Stimulated activated CD4-positive, alpha-beta T cell treated with anti-CD3 and anti-CD28 coated beads, Interleukin-2, amount 100 ng/mL, for 4 hours (primary cell): ENCODE measurements around the gene LMAN1L.

Experiments
- DNase-seq: peaks from one replicate; pipeline ENCODE4 v3.0.0-alpha.2; 2020; ENCODE audit warnings: low read depth

The LMAN1L gene

GRCh38 chr15:74794248-74794969, 18.2 kb upstream of the LMAN1L start:
- DNase-seq: no peak

- no peak for DNase-seq
Measured at GRCh38 chr15:74794970-74795349, 17.7 kb upstream of the LMAN1L start.

- DNase-seq: no peak
Measured at GRCh38 chr15:74795966-74796625, 16.5 kb upstream of the LMAN1L start.

GRCh38 chr15:74798388-74799254, 14.0 kb upstream of the LMAN1L start:
- DNase-seq: no peak

- no peak for DNase-seq
Measured at GRCh38 chr15:74799255-74799855, 13.3 kb upstream of the LMAN1L start.

- peak; percentile 75 for DNase-seq
Measured at GRCh38 chr15:74799856-74800558, 12.6 kb upstream of the LMAN1L start.

GRCh38 chr15:74800559-74801094, 12.0 kb upstream of the LMAN1L start:
- DNase-seq: no peak

GRCh38 chr15:74801311-74801997, 11.2 kb upstream of the LMAN1L start:
- DNase-seq: no peak

GRCh38 chr15:74802290-74802689, 10.3 kb upstream of the LMAN1L start:
- DNase-seq: no peak

GRCh38 chr15:74802862-74803447, 9.7 kb upstream of the LMAN1L start:
- no peak for DNase-seq

- no peak for DNase-seq
Measured at GRCh38 chr15:74804935-74805334, 7.7 kb upstream of the LMAN1L start.

- no peak for DNase-seq
Measured at GRCh38 chr15:74807282-74807681, 5.4 kb upstream of the LMAN1L start.

- no peak for DNase-seq
Measured at GRCh38 chr15:74808078-74808839, 4.4 kb upstream of the LMAN1L start.

- no peak for DNase-seq
Measured at GRCh38 chr15:74808840-74809229, 3.8 kb upstream of the LMAN1L start.

- no peak for DNase-seq
Measured at GRCh38 chr15:74809242-74809641, 3.4 kb upstream of the LMAN1L start.

GRCh38 chr15:74809956-74810355, 2.7 kb upstream of the LMAN1L start:
- no peak for DNase-seq

- no peak for DNase-seq
Measured at GRCh38 chr15:74815121-74815934, 2.7 kb downstream of the LMAN1L start.

- no peak for DNase-seq
Measured at GRCh38 chr15:74815961-74816360, 3.3 kb downstream of the LMAN1L start.
